ENCODE results near the gene UIMC1. TPM values are rescaled to one million over a fixed set of nuclear protein-coding genes. Genes with fewer than 3 reads are reported as not detected.

The UIMC1 gene
- total RNA-seq, 1 donor from 2014 or later = 62.6 TPM

DNA sequence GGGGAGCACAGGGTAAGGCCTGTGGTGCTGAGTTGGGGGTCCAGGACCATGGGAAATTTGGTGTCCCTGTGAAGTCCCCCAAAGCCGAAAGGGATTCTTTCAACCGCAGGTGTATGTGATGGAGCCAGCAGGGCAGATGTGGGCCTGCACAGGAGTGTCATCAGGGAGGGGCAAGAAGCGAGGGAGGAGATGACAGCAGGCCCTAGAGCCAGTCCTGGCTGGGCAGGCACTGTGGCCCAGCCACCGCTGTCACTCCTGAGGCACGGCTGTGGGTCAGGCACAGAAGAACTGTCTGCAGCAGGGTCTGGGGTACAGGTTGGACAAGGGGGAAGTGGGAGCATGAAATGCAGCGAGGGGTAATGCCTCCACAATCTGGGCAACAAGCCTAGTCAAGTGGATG, 112.3 kb downstream of the UIMC1 start:
- no peak for DNase-seq (ENCODE audit: low spot score)
- H3K36me3 Mint-ChIP-seq (ENCODE audit: low read depth) = peaks cover under 1% of the 10 kb centered on the region
- H3K9me3 Mint-ChIP-seq = no peaks in the 10 kb centered on the region
- H3K27ac Mint-ChIP-seq = no peak overlapping the region
- peaks cover 5% of the 10 kb centered on the region for H3K4me1 Mint-ChIP-seq (ENCODE audit: low read depth)
- no peak overlapping the region for H3K4me3 Mint-ChIP-seq (ENCODE audit: low read depth)
- peaks cover 6% of the 10 kb centered on the region for H3K27me3 Mint-ChIP-seq (ENCODE audit: low read depth)
- intact Hi-C loops (cut with micrococcal nuclease) = no loop called here

DNA sequence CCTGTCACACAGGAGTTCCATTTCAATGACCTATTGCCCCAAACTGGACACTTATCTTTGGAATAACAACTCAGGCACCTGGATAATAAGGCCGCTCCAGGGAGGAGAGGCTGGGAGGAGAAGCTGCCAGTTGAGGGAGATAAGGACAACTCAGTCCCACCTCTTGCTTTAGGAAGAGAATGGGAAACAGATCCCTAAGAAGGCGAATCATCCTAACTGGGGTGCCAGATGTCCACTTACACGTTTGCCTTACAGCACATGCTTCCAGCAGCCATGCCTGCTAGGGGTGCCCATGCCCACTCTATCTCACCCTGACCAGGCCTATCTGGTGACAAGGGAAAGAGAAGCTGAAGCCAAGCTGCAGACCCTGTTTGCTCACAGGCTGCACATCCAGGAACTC, 113.9 kb downstream of the UIMC1 start:
- intact Hi-C loops (cut with micrococcal nuclease) = no loop called here
- H3K4me3 Mint-ChIP-seq (ENCODE audit: low read depth) = no peak overlapping the region
- H3K27me3 Mint-ChIP-seq (ENCODE audit: low read depth) = peaks cover 6% of the 10 kb centered on the region
- no peaks in the 10 kb centered on the region for H3K36me3 Mint-ChIP-seq (ENCODE audit: low read depth)
- H3K9me3 Mint-ChIP-seq = no peaks in the 10 kb centered on the region
- no peaks in the 10 kb centered on the region for H3K4me1 Mint-ChIP-seq (ENCODE audit: low read depth)
- DNase-seq (ENCODE audit: low spot score) = no peak
- H3K27ac Mint-ChIP-seq = no peak overlapping the region

DNA sequence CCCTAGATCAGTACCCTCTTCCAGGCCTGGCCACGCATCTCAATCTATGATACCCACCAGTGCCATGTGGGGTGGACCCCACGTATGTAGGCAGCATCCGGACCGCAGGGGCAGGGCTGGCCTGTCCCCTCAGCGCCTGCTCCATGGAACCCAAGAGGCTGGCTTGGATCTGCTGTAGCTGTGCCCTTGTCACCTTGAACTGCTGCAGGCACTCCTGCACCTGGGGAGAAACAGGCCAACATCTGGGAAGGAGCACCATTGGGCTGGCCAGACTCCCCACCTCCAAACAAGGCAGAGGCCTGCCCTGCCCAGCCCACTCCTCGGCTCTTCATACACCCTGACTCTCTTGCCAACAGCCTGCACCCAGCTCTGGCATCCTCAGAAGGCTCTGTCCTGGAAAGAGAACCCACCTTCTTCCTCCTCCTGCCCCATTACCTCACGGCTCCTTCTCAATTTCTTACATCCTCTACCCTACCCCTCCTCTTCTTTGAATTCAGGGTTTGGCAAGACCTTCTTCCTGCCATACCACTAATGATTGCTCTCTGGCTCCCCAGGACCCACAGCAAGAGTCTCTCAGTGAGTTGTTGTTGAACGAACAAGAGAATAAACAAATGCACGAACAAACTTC, 115.1 kb downstream of the UIMC1 start:
- DNase-seq (ENCODE audit: low spot score) = no peak
- Mint-ChIP-seq H3K36me3 (ENCODE audit: low read depth) (no peaks in the 10 kb centered on the region), H3K4me3 (ENCODE audit: low read depth) (no peak overlapping the region), H3K27ac (no peak overlapping the region), H3K4me1 (ENCODE audit: low read depth) (no peaks in the 10 kb centered on the region), H3K27me3 (ENCODE audit: low read depth) (peaks cover 6% of the 10 kb centered on the region), H3K9me3 (no peaks in the 10 kb centered on the region)
- intact Hi-C loops (cut with micrococcal nuclease) = no loop called here

DNA sequence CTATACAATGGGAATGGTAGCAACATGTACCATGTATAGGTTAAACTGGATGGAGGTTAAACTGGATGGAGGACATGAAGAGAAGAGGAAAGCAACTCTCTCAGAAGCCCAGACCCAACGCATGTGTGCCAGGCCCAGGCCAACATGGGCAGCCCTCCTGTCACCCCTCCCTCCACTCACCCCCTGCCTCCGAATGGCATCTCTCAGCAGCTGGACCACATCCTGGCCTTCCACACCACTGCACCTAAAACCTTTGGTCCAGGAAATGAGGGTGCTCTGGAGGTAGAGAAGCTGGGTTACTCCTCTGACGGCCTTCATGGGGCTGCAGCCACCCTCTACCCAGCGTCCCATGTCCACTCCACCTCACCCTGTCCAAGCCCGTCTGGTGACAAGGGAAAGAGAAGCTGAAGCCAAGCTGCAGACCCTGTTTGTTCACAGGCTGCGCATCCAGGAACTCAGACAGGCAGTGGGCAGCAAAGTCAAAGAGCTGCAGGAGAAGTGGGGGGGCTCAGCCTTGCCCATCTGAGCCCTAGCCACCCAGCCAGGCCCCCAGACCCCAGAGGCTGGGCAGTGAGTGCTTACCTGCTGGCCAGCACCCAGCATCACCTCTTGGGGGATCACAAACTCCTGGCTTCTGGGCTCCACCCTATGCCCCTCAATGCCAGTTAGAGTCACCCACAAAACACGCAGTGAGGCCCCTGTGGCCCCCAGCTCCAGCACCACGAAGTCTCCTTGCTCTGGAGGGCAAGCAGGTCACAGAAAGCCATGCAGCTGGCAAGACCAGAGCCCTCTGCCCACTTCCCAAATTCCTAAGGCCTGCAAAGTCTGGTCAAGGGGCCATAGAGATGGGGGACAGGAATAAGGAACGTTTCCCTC, 115.9 kb downstream of the UIMC1 start:
- DNase-seq (ENCODE audit: low spot score) = no peak
- Mint-ChIP-seq H3K4me3 (ENCODE audit: low read depth) (no peak overlapping the region), H3K9me3 (no peaks in the 10 kb centered on the region), H3K27ac (no peak overlapping the region), H3K4me1 (ENCODE audit: low read depth) (no peaks in the 10 kb centered on the region), H3K36me3 (ENCODE audit: low read depth) (no peaks in the 10 kb centered on the region), H3K27me3 (ENCODE audit: low read depth) (peaks cover 6% of the 10 kb centered on the region)
- intact Hi-C loops (cut with micrococcal nuclease) = no loop called here

DNA sequence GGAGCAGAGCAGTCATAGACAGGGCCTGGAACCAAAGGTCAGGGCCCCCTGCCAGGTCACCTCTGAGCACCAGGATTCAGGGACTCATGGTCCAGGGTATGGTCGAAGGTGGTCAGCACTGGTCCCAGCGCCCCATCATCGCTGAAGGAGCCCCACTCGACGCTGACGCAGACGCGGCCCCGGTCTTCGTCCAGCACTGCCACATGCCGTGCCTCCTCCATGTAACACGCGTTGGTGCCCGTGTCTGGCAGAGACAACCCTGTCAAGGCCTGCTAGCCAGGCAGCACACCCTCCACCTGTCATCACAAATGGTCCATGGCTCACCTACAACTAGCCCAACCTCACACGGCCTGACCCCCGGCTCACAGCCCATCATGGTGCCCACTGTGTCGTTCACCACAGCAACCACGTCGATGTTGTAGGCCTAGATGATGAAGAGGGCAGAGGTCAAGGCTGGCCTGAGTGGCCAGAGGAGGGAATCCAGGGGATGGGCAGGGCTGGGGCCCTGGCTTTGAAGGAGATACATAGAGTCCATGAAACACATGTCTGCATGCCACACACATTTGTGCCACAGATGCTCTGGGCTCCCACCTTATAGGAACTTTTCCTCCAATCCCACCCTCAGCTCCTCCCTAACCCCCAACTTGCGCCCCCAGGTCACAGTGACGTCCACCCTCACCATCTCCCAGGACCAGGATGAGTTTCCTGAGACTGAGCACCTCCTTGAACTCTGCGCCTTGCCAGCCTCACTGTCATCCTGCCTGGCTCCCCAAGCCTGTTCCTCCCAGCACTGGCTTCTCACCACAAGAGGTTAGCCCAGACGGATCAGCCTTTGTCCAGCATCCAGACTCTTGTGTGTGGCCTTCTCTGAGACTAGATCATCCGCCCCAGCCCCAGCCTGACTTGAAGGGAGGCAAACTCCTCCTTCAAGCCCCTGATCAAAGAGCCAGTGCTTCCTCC, 117.0 kb downstream of the UIMC1 start:
- Mint-ChIP-seq H3K9me3 (no peaks in the 10 kb centered on the region), H3K4me3 (ENCODE audit: low read depth) (no peak overlapping the region), H3K27me3 (ENCODE audit: low read depth) (peaks cover 6% of the 10 kb centered on the region), H3K27ac (no peak overlapping the region), H3K36me3 (ENCODE audit: low read depth) (no peaks in the 10 kb centered on the region), H3K4me1 (ENCODE audit: low read depth) (no peaks in the 10 kb centered on the region)
- intact Hi-C loops (cut with micrococcal nuclease) = no loop called here
- no peak for DNase-seq (ENCODE audit: low spot score)

DNA sequence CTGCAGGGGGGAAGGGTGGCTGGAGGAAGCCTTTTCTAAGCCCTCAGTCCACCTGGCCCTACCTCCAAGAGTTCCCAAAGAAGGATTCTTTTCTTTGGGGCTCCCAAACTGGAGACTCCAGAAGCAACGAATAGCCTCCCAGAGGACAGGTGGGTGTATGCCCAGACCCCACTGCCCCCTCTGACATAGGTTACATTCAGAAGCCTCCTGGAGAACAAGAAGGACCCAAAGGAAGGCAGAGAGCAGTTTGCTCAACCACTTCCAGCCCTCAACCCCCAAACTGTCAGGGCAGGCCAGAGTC, 117.8 kb downstream of the UIMC1 start:
- Mint-ChIP-seq H3K36me3 (ENCODE audit: low read depth) (no peaks in the 10 kb centered on the region), H3K27ac (no peak overlapping the region), H3K27me3 (ENCODE audit: low read depth) (peaks cover 6% of the 10 kb centered on the region), H3K9me3 (no peaks in the 10 kb centered on the region), H3K4me1 (ENCODE audit: low read depth) (no peaks in the 10 kb centered on the region), H3K4me3 (ENCODE audit: low read depth) (no peak overlapping the region)
- intact Hi-C loops (cut with micrococcal nuclease) = no loop called here
- DNase-seq (ENCODE audit: low spot score) = no peak

DNA sequence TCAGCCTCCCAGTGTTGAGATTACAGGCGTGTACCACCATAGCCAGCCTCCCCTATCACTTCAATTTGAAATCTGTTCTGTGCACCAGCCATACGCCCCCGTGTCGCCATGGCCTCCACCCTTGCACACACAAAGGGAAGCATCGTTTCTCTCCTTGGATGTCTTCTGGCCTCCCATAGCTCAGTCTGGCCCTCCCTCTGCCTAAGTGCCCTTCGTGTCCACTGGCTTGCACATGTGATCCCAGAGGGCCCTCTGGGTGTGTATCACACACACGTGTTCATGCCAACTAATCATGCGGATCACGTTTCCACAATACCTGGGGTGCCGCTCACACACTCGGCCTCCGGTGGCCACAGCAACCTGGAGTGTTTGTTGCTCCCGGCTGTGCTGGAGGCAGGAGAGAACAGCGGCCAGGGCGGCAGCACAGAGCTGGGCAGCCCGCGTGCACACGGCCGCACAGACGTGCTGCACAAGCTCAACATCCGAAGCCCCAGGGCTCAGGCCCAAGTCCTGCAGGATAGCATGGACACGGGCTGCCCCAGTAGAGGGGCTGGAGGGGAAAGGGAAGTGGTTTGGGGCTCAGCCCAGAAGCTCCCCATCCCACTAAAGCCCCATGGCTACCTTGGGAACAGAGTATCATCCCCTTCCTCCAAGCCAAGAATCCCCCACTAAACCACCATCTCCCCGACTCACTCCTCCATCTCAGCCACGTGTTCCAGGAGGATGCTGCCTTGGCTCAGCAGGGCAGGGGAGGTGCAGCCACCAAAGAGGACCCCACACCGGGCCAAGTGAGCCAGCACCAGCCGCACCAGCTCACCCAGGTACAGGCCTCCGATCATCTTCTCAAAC, 118.3 kb downstream of the UIMC1 start:
- DNase-seq (ENCODE audit: low spot score) = no peak
- H3K27ac Mint-ChIP-seq = no peak overlapping the region

DNA sequence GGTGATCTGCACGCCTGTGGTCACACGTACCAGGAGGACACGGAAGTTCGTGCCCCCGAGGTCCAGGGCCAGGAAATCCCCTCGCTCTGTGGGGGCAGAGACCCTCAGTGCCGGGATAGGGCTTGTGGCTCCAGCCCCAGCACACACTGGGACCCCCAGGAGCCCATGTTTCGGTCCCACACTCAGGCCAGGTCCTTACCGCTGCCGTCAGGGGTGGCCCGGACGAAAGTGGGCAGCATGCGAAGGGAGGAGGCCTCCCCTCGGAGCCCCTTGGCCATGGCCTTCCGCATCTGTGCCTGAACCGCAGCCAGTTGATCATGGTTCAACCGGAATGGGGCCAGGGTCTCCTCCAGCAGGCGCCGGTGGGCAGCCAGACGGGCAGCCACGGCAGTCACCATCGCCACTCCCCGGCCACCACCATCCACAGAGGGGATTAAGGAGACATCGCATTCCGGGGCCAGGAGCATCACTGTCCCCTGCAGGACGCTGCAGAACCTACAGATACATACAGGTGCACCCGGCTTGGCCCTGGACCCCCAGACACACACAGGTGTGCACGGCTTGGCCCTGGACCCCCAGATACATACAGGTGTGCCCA, 119.2 kb downstream of the UIMC1 start:
- peaks cover 6% of the 10 kb centered on the region for H3K27me3 Mint-ChIP-seq (ENCODE audit: low read depth)
- intact Hi-C loops (cut with micrococcal nuclease) = no loop called here
- no peaks in the 10 kb centered on the region for H3K9me3 Mint-ChIP-seq
- H3K4me1 Mint-ChIP-seq (ENCODE audit: low read depth) = no peaks in the 10 kb centered on the region
- H3K36me3 Mint-ChIP-seq (ENCODE audit: low read depth) = no peaks in the 10 kb centered on the region
- H3K27ac Mint-ChIP-seq = no peak overlapping the region
- no peak overlapping the region for H3K4me3 Mint-ChIP-seq (ENCODE audit: low read depth)
- DNase-seq (ENCODE audit: low spot score) = no peak

More for the DNA sequence above, 118.3 kb downstream of the UIMC1 start:
- Mint-ChIP-seq H3K36me3 (ENCODE audit: low read depth) (no peaks in the 10 kb centered on the region), H3K4me1 (ENCODE audit: low read depth) (no peaks in the 10 kb centered on the region), H3K27me3 (ENCODE audit: low read depth) (peaks cover 6% of the 10 kb centered on the region), H3K4me3 (ENCODE audit: low read depth) (no peak overlapping the region), H3K9me3 (no peaks in the 10 kb centered on the region)
- intact Hi-C loops (cut with micrococcal nuclease) = no loop called here

DNA sequence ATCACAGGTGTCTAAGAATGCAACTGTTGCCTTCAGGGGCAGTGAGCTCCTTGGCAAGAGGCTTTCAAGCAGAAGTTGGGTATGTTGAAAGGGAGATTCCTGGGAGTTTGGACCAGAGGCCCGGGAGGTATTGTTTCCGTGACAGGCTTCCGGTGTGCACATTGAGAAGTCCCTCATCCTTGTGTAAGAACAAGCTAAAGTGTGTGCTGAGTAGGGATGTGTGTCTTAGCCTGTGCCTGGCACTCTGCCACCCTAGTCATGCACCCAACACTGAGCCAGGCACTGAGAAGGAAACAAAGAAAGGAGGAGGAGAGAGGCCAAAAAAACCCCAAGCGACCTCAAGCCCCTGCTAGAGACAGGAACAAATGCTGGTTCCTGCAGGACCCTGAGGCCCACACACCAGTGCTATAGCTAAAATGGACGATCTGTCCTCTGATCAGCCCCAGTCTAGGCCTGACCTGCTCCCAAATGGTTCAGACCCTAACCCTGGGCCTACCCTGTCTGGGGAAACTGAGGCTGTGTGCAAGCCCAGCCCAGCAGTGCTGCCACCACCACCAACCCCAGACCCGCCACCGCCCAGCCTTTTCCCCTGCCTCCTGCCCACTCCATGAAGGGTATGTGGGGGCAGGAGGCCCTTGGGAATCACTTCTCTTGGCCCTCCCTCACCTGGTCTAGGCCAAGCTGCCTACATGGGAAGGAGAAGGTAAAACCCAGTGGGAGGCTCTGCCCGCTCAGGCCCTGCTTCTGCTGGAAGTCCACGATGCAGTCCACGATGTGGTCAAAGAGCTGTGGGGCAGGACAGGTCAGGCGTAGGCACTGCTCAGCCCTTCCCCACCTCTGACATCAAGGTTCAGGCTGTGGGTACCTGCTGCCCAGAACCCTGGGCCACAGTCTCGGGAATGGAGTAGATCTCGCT, 120.0 kb downstream of the UIMC1 start:
- H3K4me3 Mint-ChIP-seq (ENCODE audit: low read depth) = no peak overlapping the region
- H3K9me3 Mint-ChIP-seq = no peaks in the 10 kb centered on the region
- H3K27ac Mint-ChIP-seq = no peak overlapping the region
- H3K27me3 Mint-ChIP-seq (ENCODE audit: low read depth) = peaks cover 1% of the 10 kb centered on the region
- H3K4me1 Mint-ChIP-seq (ENCODE audit: low read depth) = no peaks in the 10 kb centered on the region
- DNase-seq (ENCODE audit: low spot score) = no peak
- H3K36me3 Mint-ChIP-seq (ENCODE audit: low read depth) = no peaks in the 10 kb centered on the region
- intact Hi-C loops (cut with micrococcal nuclease) = no loop called here

DNA sequence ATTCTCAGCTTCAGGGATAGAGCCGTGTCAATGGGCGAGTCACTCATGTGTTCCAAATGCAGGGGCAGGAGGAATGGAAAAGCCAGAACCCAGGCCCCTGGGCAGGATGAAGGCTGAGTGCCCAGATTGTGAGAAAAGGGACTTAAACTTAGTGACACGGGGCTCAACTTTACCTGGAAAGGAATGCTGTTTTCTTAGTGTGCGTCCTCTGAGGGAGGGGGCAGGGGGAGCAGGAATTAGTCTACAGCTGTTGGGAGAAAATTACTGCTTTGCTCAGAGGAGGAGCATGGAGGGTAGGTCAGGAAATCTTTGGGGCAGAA, 122.0 kb downstream of the UIMC1 start:
- Mint-ChIP-seq H3K36me3 (ENCODE audit: low read depth) (no peaks in the 10 kb centered on the region), H3K4me1 (ENCODE audit: low read depth) (no peaks in the 10 kb centered on the region), H3K9me3 (no peaks in the 10 kb centered on the region), H3K4me3 (ENCODE audit: low read depth) (no peak overlapping the region), H3K27ac (no peak overlapping the region), H3K27me3 (ENCODE audit: low read depth) (no peaks in the 10 kb centered on the region)
- no peak for DNase-seq (ENCODE audit: low spot score)
- intact Hi-C loops (cut with micrococcal nuclease) = no loop called here

DNA sequence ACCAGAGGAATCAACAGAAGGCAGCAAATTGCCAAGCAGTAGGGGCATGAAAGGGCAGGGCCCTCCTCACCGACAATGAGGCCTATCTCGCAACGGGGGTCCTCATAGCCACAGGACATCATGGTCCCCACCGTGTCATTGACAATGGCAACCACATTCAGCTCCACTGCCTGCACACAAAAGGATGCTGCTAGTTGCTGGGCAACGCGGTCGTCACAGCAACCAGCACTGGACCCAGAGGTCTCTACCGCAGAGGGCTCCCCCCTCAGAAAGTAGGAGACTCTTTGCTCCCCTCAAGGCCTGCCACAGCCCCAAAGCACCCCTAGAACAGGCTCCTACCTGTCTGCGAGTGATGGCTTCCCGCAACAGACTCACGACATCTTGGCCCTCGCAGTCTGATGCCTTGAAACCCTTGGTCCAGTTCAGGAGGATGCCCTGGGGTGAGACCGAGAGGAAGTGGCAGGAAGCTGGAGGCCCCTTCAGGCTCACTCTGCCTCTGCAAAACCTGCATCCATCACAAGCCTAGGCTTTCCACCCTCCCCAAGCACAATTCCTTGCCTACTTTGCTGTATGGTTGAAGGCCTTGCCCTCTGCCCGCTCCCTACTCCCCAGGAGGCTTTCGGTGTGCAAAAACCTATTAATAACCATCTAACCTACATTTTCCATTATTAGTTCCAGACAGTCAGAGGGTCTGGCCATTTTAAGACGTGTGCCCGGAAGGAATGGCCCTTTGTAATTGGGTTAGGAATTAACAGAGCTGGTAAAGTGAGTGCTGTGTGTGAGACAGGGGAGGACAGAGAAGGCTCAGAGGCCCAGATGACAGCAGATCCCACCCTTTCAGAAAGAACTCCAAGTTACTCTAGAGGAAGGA, 122.6 kb downstream of the UIMC1 start:
- H3K27me3 Mint-ChIP-seq (ENCODE audit: low read depth) = no peaks in the 10 kb centered on the region
- H3K4me3 Mint-ChIP-seq (ENCODE audit: low read depth) = no peak overlapping the region
- intact Hi-C loops (cut with micrococcal nuclease) = no loop called here
- no peak for DNase-seq (ENCODE audit: low spot score)
- H3K9me3 Mint-ChIP-seq = no peaks in the 10 kb centered on the region
- H3K4me1 Mint-ChIP-seq (ENCODE audit: low read depth) = no peaks in the 10 kb centered on the region
- H3K27ac Mint-ChIP-seq = no peak overlapping the region
- no peaks in the 10 kb centered on the region for H3K36me3 Mint-ChIP-seq (ENCODE audit: low read depth)
